HG03066 (cell line): Measurements from ENCODE around the gene FCGBP.

Experiments used
- ATAC-seq: cut with Tn5 transposase; IDR thresholded peaks from one replicate; pipeline ENCODE4 v1.9.1; 2021; ENCODE audit warnings: low read depth; ENCODE audit not compliant: unreplicated experiment

The FCGBP gene

GRCh38 chr19:39949026-39949747 lies 14.8 kb upstream of the FCGBP start:
- no peak for ATAC-seq

DNA sequence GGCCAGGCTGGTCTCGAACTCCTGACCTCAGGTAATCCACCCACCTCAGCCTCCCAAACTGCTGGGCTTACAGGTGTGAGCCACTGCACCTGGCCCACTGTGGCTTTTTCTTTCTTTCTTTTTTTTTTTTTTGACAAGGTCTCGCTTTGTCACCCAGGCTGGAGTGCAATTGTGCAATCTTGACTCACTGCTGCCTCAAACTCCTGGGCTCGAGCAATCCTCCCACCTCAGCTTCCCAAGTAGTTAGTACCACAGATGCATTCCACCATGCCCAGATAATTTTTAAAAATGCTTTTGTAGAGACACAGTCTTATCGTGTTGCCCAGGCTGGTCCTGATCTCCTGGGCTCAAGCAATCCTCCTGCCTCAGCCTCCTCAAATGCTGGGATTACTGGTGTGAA lies 12.1 kb upstream of the FCGBP start:
- no peak for ATAC-seq

DNA sequence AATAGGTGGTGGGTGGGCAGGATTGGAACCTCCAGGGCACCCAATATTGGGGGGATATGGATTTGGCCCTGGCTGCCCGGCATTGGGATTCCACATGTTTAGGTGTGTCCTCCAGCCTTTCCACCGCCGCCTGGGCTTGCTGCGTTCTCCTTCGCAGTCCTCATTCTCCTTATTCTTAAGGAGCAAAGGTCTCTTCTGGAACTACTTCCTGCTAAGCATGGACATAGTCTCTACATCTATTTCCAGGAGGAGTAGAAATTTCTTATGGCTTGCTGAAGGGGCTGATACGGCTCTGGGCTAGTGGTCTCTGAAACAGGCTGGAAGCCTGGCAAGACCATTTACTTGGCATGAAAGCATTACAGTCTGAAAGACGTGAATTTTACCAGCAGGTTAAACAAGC lies 9.2 kb upstream of the FCGBP start:
- ATAC-seq: no peak

DNA sequence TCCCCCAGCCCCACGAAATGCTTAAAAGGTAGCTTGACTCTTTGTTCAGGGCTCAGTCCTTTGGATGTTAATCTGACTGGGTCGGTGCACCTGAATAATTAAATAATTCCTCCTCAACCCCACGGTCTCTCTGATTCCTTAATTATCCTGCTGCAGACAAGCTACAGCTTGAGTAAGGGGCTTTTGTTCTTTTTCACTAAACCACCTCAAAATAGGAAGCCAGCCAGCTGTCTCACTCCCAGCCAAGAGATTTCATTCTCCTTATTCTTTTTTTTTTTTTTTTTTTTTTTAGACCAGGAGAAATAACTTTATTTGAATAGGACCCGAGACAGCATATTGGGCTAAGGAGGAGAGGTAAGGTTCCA lies 7.9 kb upstream of the FCGBP start:
- ATAC-seq: no peak

DNA sequence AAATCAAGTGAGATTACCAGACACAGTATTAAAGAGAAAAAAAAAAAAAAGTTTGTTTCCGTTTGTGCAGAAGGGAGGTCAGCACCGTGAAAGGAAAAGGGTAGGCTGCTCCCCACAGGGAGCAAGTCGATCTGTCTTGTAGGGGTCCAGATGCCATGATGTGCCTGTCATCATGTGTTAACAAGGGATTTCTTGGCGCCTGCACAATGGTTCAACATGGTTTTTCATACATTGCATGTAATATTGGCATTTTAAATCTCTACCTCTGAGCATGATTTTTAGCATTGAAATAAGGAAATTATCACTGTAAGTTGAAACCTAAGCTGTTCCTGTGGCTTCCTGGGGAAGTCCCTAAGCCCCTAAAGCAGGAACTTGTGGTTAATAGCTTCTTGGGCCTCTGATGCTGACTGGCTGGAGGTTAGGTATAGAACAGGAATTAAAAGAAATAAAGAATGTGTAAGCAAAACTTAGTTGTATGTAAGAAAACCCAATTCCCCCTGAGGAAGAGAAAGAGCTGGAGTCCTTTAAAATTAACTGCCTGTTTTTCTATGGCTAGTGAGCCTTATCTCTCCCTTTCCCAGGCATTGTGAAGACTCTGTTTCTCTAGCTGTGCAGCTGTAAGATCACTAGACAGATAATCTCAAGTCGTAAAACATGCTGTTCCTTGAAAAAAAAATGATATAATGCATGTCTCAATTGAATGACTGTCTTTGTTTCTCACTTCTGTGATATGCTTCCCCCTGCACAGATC lies 7.4 kb upstream of the FCGBP start:
- peak; percentile 55 for ATAC-seq

DNA sequence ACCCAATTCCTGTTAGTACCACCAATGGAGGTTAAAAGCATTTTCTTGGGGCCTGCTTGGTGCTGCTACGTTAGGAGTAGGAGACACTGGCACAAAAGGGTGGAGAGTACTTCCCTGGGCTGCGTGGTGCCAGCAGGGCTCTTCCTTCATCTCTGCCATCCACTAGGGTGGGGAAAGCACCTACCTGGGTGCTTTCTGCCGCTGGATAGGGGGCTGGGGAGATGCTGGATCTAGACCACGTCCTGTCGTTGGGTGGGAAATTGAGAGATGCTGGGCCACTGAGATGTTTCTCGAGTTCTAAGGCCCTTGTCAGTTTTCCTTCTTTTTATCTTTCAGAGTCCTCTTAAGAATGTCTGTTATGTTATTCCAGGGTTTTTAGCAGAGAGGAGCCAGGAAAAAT lies 6.7 kb upstream of the FCGBP start:
- no peak for ATAC-seq

- ATAC-seq: no peak
These were observed 5.9 kb upstream of the FCGBP start for GRCh38 chr19:39940221-39940833.

DNA sequence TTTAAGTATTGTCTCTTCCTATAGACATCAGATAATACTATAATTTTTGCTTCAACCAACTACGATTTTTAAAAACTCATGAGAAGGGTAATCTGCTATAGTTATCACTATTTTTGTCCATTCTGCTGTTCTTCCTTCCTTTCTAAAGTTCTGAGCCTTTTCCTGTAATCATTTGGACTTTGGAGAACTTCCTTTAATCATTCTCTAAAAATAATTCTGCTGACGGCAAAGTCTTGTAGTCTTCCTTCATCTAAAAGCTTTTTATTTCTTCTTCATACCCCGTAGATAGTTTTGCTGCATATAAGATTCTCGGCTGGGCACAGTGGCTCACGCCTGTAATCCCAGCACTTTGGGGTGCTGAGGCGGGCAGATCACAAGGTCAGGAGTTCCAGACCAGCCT lies 5.1 kb upstream of the FCGBP start:
- no peak for ATAC-seq

- no peak for ATAC-seq
These were observed 3.4 kb upstream of the FCGBP start for GRCh38 chr19:39937787-39938186.

- ATAC-seq: no peak
These were observed 2.8 kb upstream of the FCGBP start for GRCh38 chr19:39937094-39937720.

GRCh38 chr19:39936622-39937021 lies 2.2 kb upstream of the FCGBP start:
- ATAC-seq: no peak

DNA sequence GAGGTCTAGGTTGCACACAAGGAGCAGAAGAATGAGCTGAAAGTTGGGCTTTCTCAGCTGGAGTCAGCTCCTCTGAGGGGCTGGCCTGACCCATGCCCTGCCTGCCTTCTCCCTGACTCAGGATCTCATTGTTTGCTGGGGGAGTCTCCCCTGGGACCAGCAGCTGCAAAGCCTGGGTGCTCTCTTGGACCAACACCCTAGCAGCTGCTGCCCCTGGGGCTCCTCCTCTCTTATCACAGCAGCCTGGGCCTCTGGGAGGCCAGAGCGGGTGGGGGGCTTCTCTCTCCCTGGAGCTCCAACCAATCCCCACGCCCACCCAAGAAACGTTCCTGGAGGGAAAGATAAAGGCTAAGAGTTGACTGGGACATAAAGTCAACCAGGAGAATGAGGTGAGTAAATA lies 1.6 kb upstream of the FCGBP start:
- no peak for ATAC-seq

GRCh38 chr19:39935364-39935661 lies 879 bp upstream of the FCGBP start:
- no peak for ATAC-seq

- ATAC-seq: no peak
These were observed 4.7 kb downstream of the FCGBP start for GRCh38 chr19:39929750-39930149.

GRCh38 chr19:39928357-39928725 lies 6.1 kb downstream of the FCGBP start:
- no peak for ATAC-seq

- ATAC-seq: no peak
These were observed 6.7 kb downstream of the FCGBP start for GRCh38 chr19:39927524-39928356.

DNA sequence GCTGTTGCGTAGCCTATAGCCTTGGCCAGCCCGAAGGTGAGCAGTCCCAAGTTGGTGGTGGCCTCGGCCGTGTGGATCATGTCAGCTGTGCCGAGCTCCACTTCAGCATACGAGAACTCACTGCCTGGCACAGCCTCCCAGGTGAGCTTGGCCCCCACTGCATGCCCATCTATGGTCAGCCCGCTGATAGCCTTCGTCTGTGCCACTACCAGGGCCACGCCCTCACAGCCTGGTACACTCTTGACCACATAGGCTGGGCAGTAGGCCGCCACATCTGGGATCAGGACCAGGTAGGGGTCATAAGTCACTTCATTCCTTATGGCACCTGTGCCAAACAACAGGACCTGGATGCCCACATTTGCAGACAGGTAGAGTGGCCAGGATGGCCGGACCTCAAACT lies 7.4 kb downstream of the FCGBP start:
- ATAC-seq: no peak

DNA sequence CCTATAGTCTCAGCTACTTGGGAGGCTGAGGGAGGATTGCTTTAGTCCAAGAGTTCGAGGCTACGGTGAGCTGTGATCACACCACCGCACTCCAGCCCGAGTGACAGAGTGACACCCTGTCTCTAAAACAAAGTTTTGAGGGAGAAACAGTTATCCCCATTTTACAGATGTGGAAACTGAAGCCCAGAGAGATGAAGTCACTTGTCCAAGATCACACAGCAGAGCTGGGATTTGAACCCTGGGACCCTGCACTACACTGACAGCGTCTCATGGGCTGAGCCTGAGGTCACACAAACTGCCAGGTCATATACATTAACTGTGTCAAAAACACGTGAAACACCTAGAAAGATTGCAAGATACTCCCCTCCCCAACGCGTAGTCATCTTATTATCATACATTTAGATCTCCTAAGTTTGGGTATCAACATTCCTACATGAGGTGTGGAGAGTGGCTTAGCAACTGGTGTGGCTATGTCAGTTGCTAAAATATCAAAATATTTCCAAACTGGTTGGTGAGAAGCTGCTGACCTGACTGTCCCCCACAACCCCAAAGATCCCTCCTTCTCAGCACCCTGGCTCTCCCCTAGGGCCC lies 8.2 kb downstream of the FCGBP start:
- ATAC-seq: no peak

DNA sequence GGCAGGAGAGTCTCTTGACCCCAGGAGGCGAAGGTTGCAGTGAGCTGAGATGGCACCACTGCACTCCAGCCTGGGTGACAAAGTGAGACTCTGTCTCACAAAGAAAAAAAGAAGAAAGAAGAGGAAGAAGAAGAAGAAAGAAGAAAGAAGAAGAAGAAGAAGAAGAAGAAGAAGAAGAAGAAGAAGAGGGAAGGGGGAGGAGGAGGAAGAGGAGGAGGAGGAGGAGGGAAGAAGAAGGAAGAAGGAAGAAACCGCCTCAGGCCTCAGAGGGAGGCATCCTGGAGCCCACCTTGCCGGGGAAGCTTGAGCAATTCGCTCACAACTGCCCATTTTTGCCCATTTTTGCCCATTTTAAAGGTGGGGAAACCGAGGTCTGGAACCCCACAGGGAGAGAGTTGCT lies 9.5 kb downstream of the FCGBP start:
- no peak for ATAC-seq

- ATAC-seq: no peak
These were observed 10.0 kb downstream of the FCGBP start for GRCh38 chr19:39924389-39924788.
